Peyer's patch (tissue), 4 donors: ENCODE measurements around the gene GSTM4.

Experiments used
- POLR2A ChIP-seq, 2 donors: fragments of 450-650 bp; IDR thresholded peaks; one replicate each; pipeline ENCODE4 v1.5.1; 2017; ENCODE audit warnings: antibody characterized with exemption in 2 of 2, mild to moderate bottlenecking in 2 of 2, moderate library complexity in 2 of 2
- TF ChIP-seq, protein P1 (sequence below), 6 experiments: fragments of 450-650 bp in 4 of 6; fragments of 200-600 bp in 2 of 6; sonication (generic) in 1 of 6; IDR thresholded peaks; one replicate each; pipeline ENCODE4 v1.5.1; 2017 to 2019; ENCODE audit warnings: antibody characterized with exemption in 6 of 6, mild to moderate bottlenecking in 3 of 6, moderate library complexity in 1 of 6

GRCh38 chr1:109625601-109626560 lies 30.0 kb upstream of the GSTM4 start:
- TF ChIP-seq, protein P1, sequence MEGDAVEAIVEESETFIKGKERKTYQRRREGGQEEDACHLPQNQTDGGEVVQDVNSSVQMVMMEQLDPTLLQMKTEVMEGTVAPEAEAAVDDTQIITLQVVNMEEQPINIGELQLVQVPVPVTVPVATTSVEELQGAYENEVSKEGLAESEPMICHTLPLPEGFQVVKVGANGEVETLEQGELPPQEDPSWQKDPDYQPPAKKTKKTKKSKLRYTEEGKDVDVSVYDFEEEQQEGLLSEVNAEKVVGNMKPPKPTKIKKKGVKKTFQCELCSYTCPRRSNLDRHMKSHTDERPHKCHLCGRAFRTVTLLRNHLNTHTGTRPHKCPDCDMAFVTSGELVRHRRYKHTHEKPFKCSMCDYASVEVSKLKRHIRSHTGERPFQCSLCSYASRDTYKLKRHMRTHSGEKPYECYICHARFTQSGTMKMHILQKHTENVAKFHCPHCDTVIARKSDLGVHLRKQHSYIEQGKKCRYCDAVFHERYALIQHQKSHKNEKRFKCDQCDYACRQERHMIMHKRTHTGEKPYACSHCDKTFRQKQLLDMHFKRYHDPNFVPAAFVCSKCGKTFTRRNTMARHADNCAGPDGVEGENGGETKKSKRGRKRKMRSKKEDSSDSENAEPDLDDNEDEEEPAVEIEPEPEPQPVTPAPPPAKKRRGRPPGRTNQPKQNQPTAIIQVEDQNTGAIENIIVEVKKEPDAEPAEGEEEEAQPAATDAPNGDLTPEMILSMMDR (IDR thresholded peaks at IDR 0.05) = no peak
- TF ChIP-seq POLR2A (IDR thresholded peaks at IDR 0.05) = no peak
